H4 (cell line): Measurements from ENCODE around the gene ATAD3B. TPM values are rescaled to one million over a fixed set of nuclear protein-coding genes. Genes with fewer than 3 reads are reported as not detected.
"Not testable (repeated sequence)": the region's sequence is repeated elsewhere in the genome, so short reads cannot be mapped to it uniquely, and the experiment has no call there.

Source experiments
- DNase-seq: peaks from one replicate; pipeline ENCODE4 v3.0.0-alpha.2; 2015; ENCODE audit warnings: low spot score
- total RNA-seq: library from RNA; depleted of rRNA; stranded (reverse); fragments of >200 nt; shearing (Covaris generic); gene quantifications from 2 replicates; pipeline ENCODE4 v1.2.3, GENCODE V29; 2014; rRNA removed

Gene ATAD3B
- 4.4 and 5.7 TPM in 2 replicates for total RNA-seq

- DNase-seq = peak; percentile 96
Measured at GRCh38 chr1:1471389-1472052, at the start of gene ATAD3B. Gene ATAD3B, plus strand, starts transcription at chr1:1471765. Its CDS starts 120 bp downstream, at chr1:1471885.

GRCh38 chr1:1421907-1422464, 49.6 kb upstream of the ATAD3B start:
- DNase-seq = no peak

- DNase-seq = no peak
Measured at GRCh38 chr1:1422465-1423244, 48.9 kb upstream of the ATAD3B start.

- no peak for DNase-seq
Measured at GRCh38 chr1:1423245-1423597, 48.3 kb upstream of the ATAD3B start.

GRCh38 chr1:1424707-1425106, 46.9 kb upstream of the ATAD3B start:
- no peak for DNase-seq

- no peak for DNase-seq
Measured at GRCh38 chr1:1425426-1425752, 46.2 kb upstream of the ATAD3B start.

GRCh38 chr1:1425753-1426495, 45.6 kb upstream of the ATAD3B start:
- no peak for DNase-seq

- no peak for DNase-seq
Measured at GRCh38 chr1:1426496-1427105, 45.0 kb upstream of the ATAD3B start.

GRCh38 chr1:1427106-1427819, 44.3 kb upstream of the ATAD3B start:
- no peak for DNase-seq

- no peak for DNase-seq
Measured at GRCh38 chr1:1427820-1428148, 43.8 kb upstream of the ATAD3B start.

- DNase-seq = no peak
Measured at GRCh38 chr1:1428174-1428573, 43.4 kb upstream of the ATAD3B start.

- DNase-seq = not testable (repeated sequence)
Measured at GRCh38 chr1:1428967-1429366, 42.6 kb upstream of the ATAD3B start.

- no peak for DNase-seq
Measured at GRCh38 chr1:1429671-1430073, 41.9 kb upstream of the ATAD3B start.

- DNase-seq = no peak
Measured at GRCh38 chr1:1430114-1430982, 41.2 kb upstream of the ATAD3B start.

GRCh38 chr1:1430992-1431844, 40.3 kb upstream of the ATAD3B start:
- DNase-seq = no peak

- no peak for DNase-seq
Measured at GRCh38 chr1:1431845-1432273, 39.7 kb upstream of the ATAD3B start.

- no peak for DNase-seq
Measured at GRCh38 chr1:1432274-1432950, 39.2 kb upstream of the ATAD3B start.

GRCh38 chr1:1432951-1433803, 38.4 kb upstream of the ATAD3B start:
- DNase-seq = no peak
